Neuronal stem cell (in vitro differentiated cells): ENCODE results near the gene DOCK4.

Source experiments
- DNase-seq: peaks from one replicate; pipeline ENCODE4 v3.0.0-alpha.2; 2013; ENCODE audit warnings: low spot score
- H2AFZ ChIP-seq: one replicate; pipeline ENCODE4 v1.6.1; 2013; ENCODE audit warnings: mild to moderate bottlenecking, low read length, inconsistent platforms
- H2AK5ac ChIP-seq: 2 replicates; pipeline ENCODE4 v1.6.1; 2013; ENCODE audit warnings: low read depth, mild to moderate bottlenecking, inconsistent platforms, low read length, moderate library complexity, mixed read lengths
- H2BK120ac ChIP-seq: 2 replicates; pipeline ENCODE4 v1.6.1; 2013; ENCODE audit warnings: low read depth, mild to moderate bottlenecking, inconsistent platforms, low read length, moderate library complexity, mixed read lengths
- H2BK12ac ChIP-seq: one replicate; pipeline ENCODE4 v1.6.1; 2013; ENCODE audit warnings: low read length, inconsistent platforms
- H2BK15ac ChIP-seq: 2 replicates; pipeline ENCODE4 v1.6.1; 2013; ENCODE audit warnings: mild to moderate bottlenecking, low read length, inconsistent platforms, mixed read lengths
- H2BK5ac ChIP-seq: one replicate; pipeline ENCODE4 v1.6.1; 2013; ENCODE audit warnings: inconsistent platforms, mild to moderate bottlenecking, low read length, moderate library complexity
- H3K14ac ChIP-seq: one replicate; pipeline ENCODE4 v1.6.1; 2013; ENCODE audit warnings: low read length, inconsistent platforms
- H3K18ac ChIP-seq: 2 replicates; pipeline ENCODE4 v1.6.1; 2013; ENCODE audit warnings: low read length, inconsistent platforms
- H3K23ac ChIP-seq: 2 replicates; pipeline ENCODE4 v1.6.1; 2013; ENCODE audit warnings: low read depth, mild to moderate bottlenecking, mixed read lengths, low read length, inconsistent platforms; ENCODE audit not compliant: poor library complexity
- H3K27ac ChIP-seq: replicated peaks from 3 replicates; pipeline ENCODE4 v1.5.1; 2013; ENCODE audit warnings: low read length, inconsistent platforms
- H3K27me3 ChIP-seq, 3 experiments: 2 replicates each; pipeline ENCODE4 v1.6.1; 2013; ENCODE audit warnings: low read length in 3 of 3, mild to moderate bottlenecking in 2 of 3, inconsistent platforms in 1 of 3, low read depth in 1 of 3, mixed read lengths in 1 of 3, moderate library complexity in 1 of 3; ENCODE audit not compliant: control insufficient read depth in 3 of 3, insufficient read depth in 3 of 3
- H3K36me3 ChIP-seq, 2 donors: replicated peaks in 1 of 2; 2 replicates each; pipeline ENCODE4 v1.6.1; 2013; ENCODE audit warnings: low read length in 2 of 2; ENCODE audit not compliant: control insufficient read depth in 2 of 2, insufficient read depth in 2 of 2
- H3K4ac ChIP-seq: 2 replicates; pipeline ENCODE4 v1.6.1; 2013; ENCODE audit warnings: inconsistent platforms, mild to moderate bottlenecking, low read length, moderate library complexity
- H3K4me1 ChIP-seq, 2 donors: 1 replicate in 1 of 2; 2 replicates in 1 of 2; pipeline ENCODE4 v1.6.1; 2013; ENCODE audit warnings: low read length in 2 of 2, low read depth in 1 of 2; ENCODE audit not compliant: control insufficient read depth in 2 of 2, insufficient read depth in 1 of 2
- H3K4me2 ChIP-seq: one replicate; pipeline ENCODE4 v1.6.1; 2013; ENCODE audit warnings: mild to moderate bottlenecking, low read length, inconsistent platforms; ENCODE audit not compliant: insufficient read depth, poor library complexity, severe bottlenecking
- H3K4me3 ChIP-seq, 2 donors: 2 replicates each; pipeline ENCODE4 v1.5.1; 2013; ENCODE audit warnings: low read length in 2 of 2, mild to moderate bottlenecking in 2 of 2, inconsistent platforms in 1 of 2, moderate library complexity in 1 of 2
- H3K79me1 ChIP-seq: one replicate; pipeline ENCODE4 v1.6.1; 2013; ENCODE audit warnings: low read depth, mild to moderate bottlenecking, inconsistent platforms, low read length, moderate library complexity
- H3K9ac ChIP-seq: one replicate; pipeline ENCODE4 v1.6.1; 2013; ENCODE audit warnings: mild to moderate bottlenecking, low read depth, low read length, inconsistent platforms; ENCODE audit not compliant: poor library complexity
- H3K9me3 ChIP-seq, 2 donors: replicated peaks in 1 of 2; 2 replicates each; pipeline versions ENCODE3 to v1.6.1; 2013; ENCODE audit warnings: low read length in 2 of 2, mild to moderate bottlenecking in 2 of 2, inconsistent platforms in 1 of 2, low read depth in 1 of 2, mixed read lengths in 1 of 2, moderate library complexity in 1 of 2; ENCODE audit not compliant: control insufficient read depth in 2 of 2, insufficient read depth in 1 of 2
- H4K8ac ChIP-seq: one replicate; pipeline ENCODE4 v1.6.1; 2013; ENCODE audit warnings: low read depth, mild to moderate bottlenecking, inconsistent platforms, low read length, moderate library complexity
- H4K91ac ChIP-seq: one replicate; pipeline ENCODE4 v1.6.1; 2013; ENCODE audit warnings: low read length, low read depth, mild to moderate bottlenecking, inconsistent platforms; ENCODE audit not compliant: poor library complexity
- WGBS, 2 donors: extraction: QIAGEN DNeasy Blood & Tissue Kit; methylation state at CpG; one replicate each; pipeline ENCODE4 v1.1.7; 2013; ENCODE audit warnings: missing lambda C conversion rate in 2 of 2, mixed read lengths in 1 of 2; ENCODE audit not compliant: insufficient read length in 2 of 2, insufficient replicate concordance in 1 of 2; ENCODE audit errors: extremely low coverage in 2 of 2; 5-methylcytosine and 5-hydroxymethylcytosine counted together

Gene DOCK4

GRCh38 chr7:111894518-111894917 lies 311.7 kb downstream of the DOCK4 start:
- Histone ChIP-seq H2AFZ (no peak overlapping the region), H3K4ac (no peak overlapping the region), H3K4me1 (no peaks in the 10 kb centered on the region), H2BK12ac (no peak overlapping the region), H3K36me3 (peaks cover 0 to 26% of the 10 kb centered on the region in 2 donors), H3K9me3 (no peaks in the 10 kb centered on the region), H3K27me3 (no peaks in the 10 kb centered on the region), H3K27ac (no peak overlapping the region), H3K4me3 (no peak overlapping the region), H3K79me1 (no peaks in the 10 kb centered on the region), H2BK5ac (no peak overlapping the region), H2BK120ac (no peak overlapping the region), H3K4me2 (no peak overlapping the region), H4K91ac (no peak overlapping the region), H3K14ac (no peak overlapping the region), H3K9ac (no peak overlapping the region), H3K23ac (no peak overlapping the region), H2AK5ac (no peak overlapping the region), H2BK15ac (no peak overlapping the region), H3K18ac (no peak overlapping the region), H4K8ac (no peak overlapping the region)
- DNase-seq: no peak
- no CpG with 5 or more reads among the region's 1 CpG for WGBS, 2 donors

GRCh38 chr7:111893190-111893589 lies 313.0 kb downstream of the DOCK4 start:
- Histone ChIP-seq H3K9me3 (no peaks in the 10 kb centered on the region), H2BK5ac (no peak overlapping the region), H2BK120ac (no peak overlapping the region), H4K8ac (no peak overlapping the region), H4K91ac (no peak overlapping the region), H2AFZ (no peak overlapping the region), H2BK15ac (no peak overlapping the region), H2BK12ac (no peak overlapping the region), H2AK5ac (no peak overlapping the region), H3K14ac (no peak overlapping the region), H3K4me1 (no peaks in the 10 kb centered on the region), H3K36me3 (peaks cover 0 to 19% of the 10 kb centered on the region in 2 donors), H3K27me3 (no peaks in the 10 kb centered on the region), H3K4me2 (no peak overlapping the region), H3K9ac (no peak overlapping the region), H3K4ac (no peak overlapping the region), H3K18ac (no peak overlapping the region), H3K23ac (no peak overlapping the region), H3K27ac (no peak overlapping the region), H3K4me3 (no peak overlapping the region), H3K79me1 (no peaks in the 10 kb centered on the region)
- no CpG with 5 or more reads among the region's 5 CpGs for WGBS, 2 donors
- no peak for DNase-seq

- no peaks in the 10 kb centered on the region for H3K9me3 ChIP-seq
- H2BK5ac ChIP-seq: no peak overlapping the region
- H2BK15ac ChIP-seq: no peak overlapping the region
- no peak overlapping the region for H3K4ac ChIP-seq
- no peaks in the 10 kb centered on the region for H3K27me3 ChIP-seq
- H2AFZ ChIP-seq: no peak overlapping the region
- H3K27ac ChIP-seq: no peak overlapping the region
- no CpG with 5 or more reads among the region's 3 CpGs for WGBS, 2 donors
- H3K14ac ChIP-seq: no peak overlapping the region
- H4K91ac ChIP-seq: no peak overlapping the region
- H3K36me3 ChIP-seq: peaks cover 0 to 14% of the 10 kb centered on the region in 2 donors
- no peak overlapping the region for H2BK120ac ChIP-seq
- no peak overlapping the region for H3K18ac ChIP-seq
- H4K8ac ChIP-seq: no peak overlapping the region
- H3K23ac ChIP-seq: no peak overlapping the region
- H2BK12ac ChIP-seq: no peak overlapping the region
- no peak overlapping the region for H3K4me3 ChIP-seq
- no peaks in the 10 kb centered on the region for H3K79me1 ChIP-seq
- no peak overlapping the region for H2AK5ac ChIP-seq
- DNase-seq: no peak
- no peak overlapping the region for H3K4me2 ChIP-seq
- no peaks in the 10 kb centered on the region for H3K4me1 ChIP-seq
- H3K9ac ChIP-seq: no peak overlapping the region
Measured at GRCh38 chr7:111892588-111892987, 313.6 kb downstream of the DOCK4 start.

- Histone ChIP-seq H2BK12ac (no peak overlapping the region), H2BK5ac (no peak overlapping the region), H3K27ac (no peak overlapping the region), H3K4me3 (no peak overlapping the region), H3K14ac (no peak overlapping the region), H3K9me3 (no peaks in the 10 kb centered on the region), H4K8ac (no peak overlapping the region), H3K4me1 (no peaks in the 10 kb centered on the region), H3K4me2 (no peak overlapping the region), H3K36me3 (no peaks in the 10 kb centered on the region), H3K4ac (no peak overlapping the region), H2BK120ac (no peak overlapping the region), H3K18ac (no peak overlapping the region), H3K9ac (no peak overlapping the region), H3K23ac (no peak overlapping the region), H2BK15ac (no peak overlapping the region), H2AFZ (no peak overlapping the region), H3K27me3 (no peaks in the 10 kb centered on the region), H3K79me1 (no peaks in the 10 kb centered on the region), H2AK5ac (no peak overlapping the region), H4K91ac (no peak overlapping the region)
- no CpG with 5 or more reads among the region's 1 CpG for WGBS, 2 donors
- no peak for DNase-seq
Measured at GRCh38 chr7:111887734-111888133, 318.5 kb downstream of the DOCK4 start.
